ENCODE measurements around the gene ZNF775. TPM values are rescaled to one million over a fixed set of nuclear protein-coding genes. Genes with fewer than 3 reads are reported as not detected.

Gene ZNF775
- total and polyA plus RNA-seq, 2 of the 13 experiments (the other 11 are each of a cell fraction or from before 2014, with no cell fraction given), result 3.1 to 3.2 TPM

DNA sequence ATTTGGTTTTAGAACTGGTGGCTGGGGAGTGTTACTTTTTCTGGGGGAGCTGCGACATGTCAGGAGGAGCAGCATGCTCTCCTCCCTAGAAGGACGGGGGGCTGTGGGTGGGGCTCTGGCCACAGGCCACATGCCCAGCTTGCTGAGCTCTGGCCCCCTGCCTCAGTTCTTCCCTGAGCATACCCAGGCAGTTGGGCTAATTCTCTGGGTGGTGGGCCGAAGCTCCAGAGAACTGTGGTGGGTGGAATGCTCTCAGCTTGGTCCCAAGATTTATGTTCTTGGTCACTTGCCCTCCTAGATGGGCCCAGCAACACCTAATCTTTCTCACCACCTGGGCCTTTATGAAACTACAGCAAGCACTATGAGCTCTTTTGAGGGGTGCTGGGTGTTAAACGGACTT is 5.1 kb upstream of the ZNF775 start:
- Histone ChIP-seq H3K4me3 (replicated peaks in 1 of 3; ENCODE audit: insufficient read depth in 1 of 3, low read depth in 2 of 3, low read length in 3 of 3) (no peak overlapping the region), H3K27me3 (ENCODE audit: control insufficient read depth in 1 of 2, insufficient read depth in 2 of 2, low read length in 2 of 2) (no peaks in the 10 kb centered on the region), H3K36me3 (replicated peaks in 1 of 2; ENCODE audit: control insufficient read depth in 1 of 2, insufficient read depth in 2 of 2, low read length in 2 of 2) (peaks cover 5 to 27% of the 10 kb centered on the region in 2 experiments; a peak in 4 of 5 replicates), H4K20me1 (ENCODE audit: insufficient read depth, low read length) (peaks cover 8% of the 10 kb centered on the region; the same call in 1 of the 2 replicates), H3K9ac (ENCODE audit: insufficient read depth, low read depth, low read length) (no peak overlapping the region), H2AFZ (ENCODE audit: low read length) (no peak overlapping the region), H3K4me2 (ENCODE audit: low read depth, low read length) (no peak overlapping the region), H3K27ac (ENCODE audit: extremely low read length, insufficient read depth, low read length) (peak overlapping the region; percentile 16), H3K79me2 (ENCODE audit: insufficient read depth, low read length) (peaks cover 36% of the 10 kb centered on the region), H3K9me3 (ENCODE audit: low read length) (no peaks in the 10 kb centered on the region), H3K4me1 (ENCODE audit: insufficient read depth, low read length) (peaks cover 74% of the 10 kb centered on the region)
- ChIA-PET POLR2A (interaction anchor here (0.6 to 2.0 kb wide), 6 partner anchors 10 to 43 kb away, joined by 3 to 13 read pairs (median 5); a partner anchor contains a TSS), CTCF (ENCODE audit: low intra/inter-chr PET ratio, low total read pairs) (no interaction called here)
- WGBS (ENCODE audit: low lambda C conversion rate), result 100% methylated on average over 4 of the region's 4 CpGs
- no TSS peak for BruUV-seq (replicated peaks)
- intact Hi-C loops (cut with micrococcal nuclease; ENCODE audit: unreplicated experiment) (no loop called here), in situ Hi-C loops (cut with HindIII; ENCODE audit: extremely low pct_ligation_motif_present, low pct_unique_long_range_greater_than_20kb) (no loop called here)
- no peak for FAIRE-seq
- no peak for ATAC-seq
- no peak for DNase-seq (ENCODE audit: low spot score)
- TF ChIP-seq BRF2 (CRISPR knock-in tag; IDR thresholded peaks at IDR 0.05) (no peak), MIXL1 (CRISPR knock-in tag; IDR thresholded peaks at IDR 0.05) (no peak), CBX5 (CRISPR knock-in tag; IDR thresholded peaks at IDR 0.05; ENCODE audit: borderline replicate concordance) (no peak), ZNF678 (CRISPR knock-in tag; IDR thresholded peaks at IDR 0.05) (no peak), ZSCAN31 (CRISPR knock-in tag; IDR thresholded peaks at IDR 0.05; ENCODE audit: low read depth) (no peak), SNAPC2 (CRISPR knock-in tag; IDR thresholded peaks at IDR 0.05) (no peak), MYPOP (CRISPR knock-in tag; IDR thresholded peaks at IDR 0.05) (no peak), ZNF337 (CRISPR knock-in tag; IDR thresholded peaks at IDR 0.05; ENCODE audit: borderline replicate concordance, low read depth) (no peak), ZNF562 (CRISPR knock-in tag; IDR thresholded peaks at IDR 0.05; ENCODE audit: borderline replicate concordance) (no peak), ZNF264 (CRISPR knock-in tag; IDR thresholded peaks at IDR 0.05) (no peak)
- TF ChIP-seq, protein P1, sequence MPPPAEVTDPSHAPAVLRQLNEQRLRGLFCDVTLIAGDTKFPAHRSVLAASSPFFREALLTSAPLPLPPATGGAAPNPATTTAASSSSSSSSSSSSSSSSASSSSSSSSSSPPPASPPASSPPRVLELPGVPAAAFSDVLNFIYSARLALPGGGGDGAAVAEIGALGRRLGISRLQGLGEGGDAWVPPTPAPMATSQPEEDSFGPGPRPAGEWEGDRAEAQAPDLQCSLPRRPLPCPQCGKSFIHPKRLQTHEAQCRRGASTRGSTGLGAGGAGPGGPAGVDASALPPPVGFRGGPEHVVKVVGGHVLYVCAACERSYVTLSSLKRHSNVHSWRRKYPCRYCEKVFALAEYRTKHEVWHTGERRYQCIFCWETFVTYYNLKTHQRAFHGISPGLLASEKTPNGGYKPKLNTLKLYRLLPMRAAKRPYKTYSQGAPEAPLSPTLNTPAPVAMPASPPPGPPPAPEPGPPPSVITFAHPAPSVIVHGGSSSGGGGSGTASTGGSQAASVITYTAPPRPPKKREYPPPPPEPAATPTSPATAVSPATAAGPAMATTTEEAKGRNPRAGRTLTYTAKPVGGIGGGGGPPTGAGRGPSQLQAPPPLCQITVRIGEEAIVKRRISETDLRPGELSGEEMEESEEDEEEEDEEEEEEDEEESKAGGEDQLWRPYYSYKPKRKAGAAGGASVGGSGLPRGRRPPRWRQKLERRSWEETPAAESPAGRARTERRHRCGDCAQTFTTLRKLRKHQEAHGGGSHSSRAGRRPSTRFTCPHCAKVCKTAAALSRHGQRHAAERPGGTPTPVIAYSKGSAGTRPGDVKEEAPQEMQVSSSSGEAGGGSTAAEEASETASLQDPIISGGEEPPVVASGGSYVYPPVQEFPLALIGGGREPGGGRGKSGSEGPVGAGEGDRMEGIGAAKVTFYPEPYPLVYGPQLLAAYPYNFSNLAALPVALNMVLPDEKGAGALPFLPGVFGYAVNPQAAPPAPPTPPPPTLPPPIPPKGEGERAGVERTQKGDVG (CRISPR knock-in tag; IDR thresholded peaks at IDR 0.05; ENCODE audit: borderline replicate concordance), result no peak
- TF ChIP-seq, protein P2, sequence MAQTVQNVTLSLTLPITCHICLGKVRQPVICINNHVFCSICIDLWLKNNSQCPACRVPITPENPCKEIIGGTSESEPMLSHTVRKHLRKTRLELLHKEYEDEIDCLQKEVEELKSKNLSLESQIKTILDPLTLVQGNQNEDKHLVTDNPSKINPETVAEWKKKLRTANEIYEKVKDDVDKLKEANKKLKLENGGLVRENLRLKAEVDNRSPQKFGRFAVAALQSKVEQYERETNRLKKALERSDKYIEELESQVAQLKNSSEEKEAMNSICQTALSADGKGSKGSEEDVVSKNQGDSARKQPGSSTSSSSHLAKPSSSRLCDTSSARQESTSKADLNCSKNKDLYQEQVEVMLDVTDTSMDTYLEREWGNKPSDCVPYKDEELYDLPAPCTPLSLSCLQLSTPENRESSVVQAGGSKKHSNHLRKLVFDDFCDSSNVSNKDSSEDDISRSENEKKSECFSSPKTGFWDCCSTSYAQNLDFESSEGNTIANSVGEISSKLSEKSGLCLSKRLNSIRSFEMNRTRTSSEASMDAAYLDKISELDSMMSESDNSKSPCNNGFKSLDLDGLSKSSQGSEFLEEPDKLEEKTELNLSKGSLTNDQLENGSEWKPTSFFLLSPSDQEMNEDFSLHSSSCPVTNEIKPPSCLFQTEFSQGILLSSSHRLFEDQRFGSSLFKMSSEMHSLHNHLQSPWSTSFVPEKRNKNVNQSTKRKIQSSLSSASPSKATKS (CRISPR knock-in tag; IDR thresholded peaks at IDR 0.05), result no peak
